Hepatocyte (in vitro differentiated cells): ENCODE data around the gene FBLN1.

Experiments used
- EZH2 ChIP-seq: fragments of 200-600 bp; sonication (generic); IDR thresholded peaks from 2 replicates; pipeline ENCODE4 v1.6.1; 2016; ENCODE audit warnings: antibody characterized with exemption, mild to moderate bottlenecking, borderline replicate concordance
- TF ChIP-seq, protein P1 (sequence below): fragments of 200-600 bp; sonication (generic); IDR thresholded peaks from 2 replicates; pipeline ENCODE4 v1.5.1; 2016; ENCODE audit warnings: antibody characterized with exemption, mild to moderate bottlenecking; ENCODE audit not compliant: poor library complexity

DNA sequence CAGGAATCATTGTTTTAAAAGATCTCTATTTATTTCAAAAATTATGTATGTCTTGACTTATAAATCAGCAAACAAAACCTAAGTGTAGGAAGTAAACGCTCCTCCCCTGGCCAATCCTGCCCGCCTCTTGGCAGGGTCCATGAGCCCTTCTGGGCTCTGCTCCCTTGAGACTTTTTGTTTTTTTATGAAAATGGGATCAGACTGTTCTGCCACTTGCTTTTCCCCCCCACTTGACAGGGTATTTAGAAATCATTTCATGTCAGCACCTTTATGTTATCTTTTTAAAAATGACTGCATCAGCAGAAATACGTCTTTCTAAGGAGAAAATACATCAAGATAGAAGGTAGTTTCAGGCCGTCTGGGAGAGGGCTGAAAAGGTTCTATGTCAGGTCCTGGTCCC is 35.6 kb downstream of the FBLN1 start:
- TF ChIP-seq, protein P1, sequence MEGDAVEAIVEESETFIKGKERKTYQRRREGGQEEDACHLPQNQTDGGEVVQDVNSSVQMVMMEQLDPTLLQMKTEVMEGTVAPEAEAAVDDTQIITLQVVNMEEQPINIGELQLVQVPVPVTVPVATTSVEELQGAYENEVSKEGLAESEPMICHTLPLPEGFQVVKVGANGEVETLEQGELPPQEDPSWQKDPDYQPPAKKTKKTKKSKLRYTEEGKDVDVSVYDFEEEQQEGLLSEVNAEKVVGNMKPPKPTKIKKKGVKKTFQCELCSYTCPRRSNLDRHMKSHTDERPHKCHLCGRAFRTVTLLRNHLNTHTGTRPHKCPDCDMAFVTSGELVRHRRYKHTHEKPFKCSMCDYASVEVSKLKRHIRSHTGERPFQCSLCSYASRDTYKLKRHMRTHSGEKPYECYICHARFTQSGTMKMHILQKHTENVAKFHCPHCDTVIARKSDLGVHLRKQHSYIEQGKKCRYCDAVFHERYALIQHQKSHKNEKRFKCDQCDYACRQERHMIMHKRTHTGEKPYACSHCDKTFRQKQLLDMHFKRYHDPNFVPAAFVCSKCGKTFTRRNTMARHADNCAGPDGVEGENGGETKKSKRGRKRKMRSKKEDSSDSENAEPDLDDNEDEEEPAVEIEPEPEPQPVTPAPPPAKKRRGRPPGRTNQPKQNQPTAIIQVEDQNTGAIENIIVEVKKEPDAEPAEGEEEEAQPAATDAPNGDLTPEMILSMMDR, result no peak
- no peak for TF ChIP-seq EZH2
